Activated naive CD8-positive, alpha-beta T cell treated with anti-CD3 and anti-CD28 coated beads for 36 hours (primary cell): Measurements from ENCODE around the gene S100PBP. TPM values are rescaled to one million over a fixed set of nuclear protein-coding genes. Genes with fewer than 3 reads are reported as not detected.
"Not testable (repeated sequence)": the region's sequence is repeated elsewhere in the genome, so short reads cannot be mapped to it uniquely, and the experiment has no call there.

ENCODE experiments used
- DNase-seq: peaks from one replicate; pipeline ENCODE4 v3.0.0; 2021
- H3K27ac Mint-ChIP-seq: one replicate; pipeline ENCODE4 v1.8.0; 2022; ENCODE audit warnings: mild to moderate bottlenecking, moderate library complexity, mixed read lengths
- H3K27me3 Mint-ChIP-seq: one replicate; pipeline ENCODE4 v1.8.0; 2022; ENCODE audit warnings: mild to moderate bottlenecking, mixed read lengths
- H3K36me3 Mint-ChIP-seq: one replicate; pipeline ENCODE4 v1.8.0; 2021; ENCODE audit warnings: mild to moderate bottlenecking, mixed read lengths
- H3K4me1 Mint-ChIP-seq: one replicate; pipeline ENCODE4 v1.8.0; 2021; ENCODE audit warnings: mixed read lengths
- H3K4me3 Mint-ChIP-seq: one replicate; pipeline ENCODE4 v1.8.0; 2022; ENCODE audit warnings: mild to moderate bottlenecking, moderate library complexity, mixed read lengths
- H3K9me3 Mint-ChIP-seq: one replicate; pipeline ENCODE4 v1.8.0; 2022; ENCODE audit warnings: mixed read lengths
- total RNA-seq, 2 experiments: library from RNA; stranded (reverse); gene quantifications; one replicate each; pipeline ENCODE4 v1.2.3, GENCODE V29; 2021

The S100PBP gene
- total RNA-seq, 2 experiments from 2014 or later = 24.6 to 28.5 TPM

DNA sequence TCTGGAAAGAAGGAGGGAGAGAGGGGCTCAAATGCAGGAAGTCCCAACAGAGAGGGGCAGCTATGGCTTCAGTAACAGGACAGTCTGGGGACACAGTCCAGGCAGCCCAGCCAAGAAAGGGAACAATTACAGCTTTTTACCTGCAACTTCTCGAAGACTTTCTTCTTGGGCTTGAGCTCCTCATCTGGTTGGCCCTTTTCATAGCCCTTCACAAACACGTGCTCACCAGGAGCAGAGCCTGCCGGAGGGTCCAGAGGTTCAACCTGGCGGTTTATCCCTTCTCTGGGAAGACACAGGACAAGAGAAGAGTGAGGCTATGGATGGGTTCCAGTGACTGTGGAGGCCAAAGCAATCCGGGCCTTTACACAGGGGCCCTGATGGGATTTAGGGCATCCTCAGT, 38.2 kb upstream of the S100PBP start:
- Mint-ChIP-seq H3K27me3 (no peaks in the 10 kb centered on the region), H3K4me1 (peaks cover 18% of the 10 kb centered on the region), H3K36me3 (peaks cover 23% of the 10 kb centered on the region), H3K27ac (no peak overlapping the region), H3K9me3 (no peaks in the 10 kb centered on the region), H3K4me3 (no peak overlapping the region)
- DNase-seq = no peak

DNA sequence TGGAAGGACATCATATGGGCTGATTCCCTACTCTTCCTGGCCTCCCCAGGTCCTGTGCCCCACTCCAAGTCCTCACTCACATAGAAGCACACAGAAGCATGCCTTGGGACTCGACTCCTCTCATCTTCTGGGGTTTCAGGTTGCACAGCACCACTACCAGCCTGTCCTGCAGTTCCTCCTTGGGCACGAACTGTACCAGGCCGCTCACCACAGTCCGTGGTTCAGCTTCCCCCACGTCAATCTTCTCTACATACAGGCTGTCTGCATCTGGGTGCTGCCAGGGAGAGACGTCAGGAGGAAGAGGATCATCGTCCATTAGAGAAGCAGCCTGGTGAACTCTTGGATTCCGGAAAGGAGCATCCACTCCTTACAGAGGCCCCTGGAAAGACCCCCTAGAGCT, 37.4 kb upstream of the S100PBP start:
- DNase-seq = no peak
- no peak overlapping the region for H3K27ac Mint-ChIP-seq
- no peaks in the 10 kb centered on the region for H3K27me3 Mint-ChIP-seq
- H3K36me3 Mint-ChIP-seq = peaks cover 27% of the 10 kb centered on the region
- no peak overlapping the region for H3K4me3 Mint-ChIP-seq
- no peaks in the 10 kb centered on the region for H3K9me3 Mint-ChIP-seq
- peaks cover 14% of the 10 kb centered on the region for H3K4me1 Mint-ChIP-seq

DNA sequence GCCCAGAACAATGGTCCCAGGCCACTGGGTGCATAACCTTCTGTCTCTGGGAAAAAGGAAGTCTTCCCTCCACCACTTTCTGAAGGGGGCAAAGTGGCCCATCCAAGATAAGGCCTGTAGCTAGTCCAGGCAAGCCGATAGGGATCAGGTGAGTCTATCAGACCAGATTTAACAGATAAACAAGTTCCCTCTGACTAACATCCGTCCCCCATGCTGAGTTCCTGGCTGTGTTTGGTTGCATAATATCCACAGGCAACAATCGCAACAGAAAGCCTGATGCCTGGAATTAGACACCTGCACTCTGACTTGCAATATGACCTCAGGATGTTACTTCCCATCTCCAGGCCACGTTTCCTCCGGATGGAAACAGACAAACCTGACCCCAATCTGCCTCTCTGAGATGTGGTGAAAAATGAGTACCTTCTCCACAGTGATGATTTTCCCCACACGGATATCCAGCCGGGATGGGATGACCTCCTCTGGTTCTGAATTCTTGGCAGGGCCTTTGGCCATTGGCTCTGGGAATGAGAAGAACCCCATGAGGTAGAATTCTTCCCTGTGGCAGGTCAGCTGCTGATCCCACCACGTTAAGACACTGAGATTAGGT, 36.7 kb upstream of the S100PBP start:
- H3K4me3 Mint-ChIP-seq = no peak overlapping the region
- H3K9me3 Mint-ChIP-seq = no peaks in the 10 kb centered on the region
- H3K4me1 Mint-ChIP-seq = peaks cover 8% of the 10 kb centered on the region
- H3K27ac Mint-ChIP-seq = no peak overlapping the region
- H3K27me3 Mint-ChIP-seq = no peaks in the 10 kb centered on the region
- H3K36me3 Mint-ChIP-seq = peaks cover 26% of the 10 kb centered on the region
- no peak for DNase-seq

DNA sequence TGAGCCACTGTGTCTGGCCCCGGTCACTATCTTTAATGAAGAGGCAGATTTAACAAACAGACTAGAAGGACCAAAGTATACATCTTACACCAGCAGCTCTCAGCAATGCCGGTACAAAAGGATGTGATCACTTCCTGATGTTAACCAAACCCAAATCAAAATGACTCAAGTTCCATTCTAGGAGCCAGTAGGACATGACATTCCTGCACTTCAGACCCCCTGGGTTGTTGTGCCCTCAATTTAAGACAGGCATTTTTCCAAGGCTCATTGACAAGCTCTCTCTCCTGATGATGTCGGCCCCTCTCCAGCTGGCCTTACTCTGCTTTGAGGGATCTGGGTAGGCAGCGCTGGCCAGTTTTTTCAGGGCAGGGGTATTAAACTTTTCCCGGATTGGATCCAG, 35.4 kb upstream of the S100PBP start:
- no peak for DNase-seq
- H3K27ac Mint-ChIP-seq = no peak overlapping the region
- H3K4me3 Mint-ChIP-seq = no peak overlapping the region
- no peaks in the 10 kb centered on the region for H3K4me1 Mint-ChIP-seq
- H3K27me3 Mint-ChIP-seq = no peaks in the 10 kb centered on the region
- no peaks in the 10 kb centered on the region for H3K9me3 Mint-ChIP-seq
- H3K36me3 Mint-ChIP-seq = peaks cover 31% of the 10 kb centered on the region

GRCh38 chr1:32783851-32784250, 33.6 kb upstream of the S100PBP start:
- H3K36me3 Mint-ChIP-seq = peaks cover 34% of the 10 kb centered on the region
- H3K27me3 Mint-ChIP-seq = no peaks in the 10 kb centered on the region
- H3K4me1 Mint-ChIP-seq = no peaks in the 10 kb centered on the region
- no peak overlapping the region for H3K27ac Mint-ChIP-seq
- DNase-seq = no peak
- H3K9me3 Mint-ChIP-seq = no peaks in the 10 kb centered on the region
- H3K4me3 Mint-ChIP-seq = no peak overlapping the region

DNA sequence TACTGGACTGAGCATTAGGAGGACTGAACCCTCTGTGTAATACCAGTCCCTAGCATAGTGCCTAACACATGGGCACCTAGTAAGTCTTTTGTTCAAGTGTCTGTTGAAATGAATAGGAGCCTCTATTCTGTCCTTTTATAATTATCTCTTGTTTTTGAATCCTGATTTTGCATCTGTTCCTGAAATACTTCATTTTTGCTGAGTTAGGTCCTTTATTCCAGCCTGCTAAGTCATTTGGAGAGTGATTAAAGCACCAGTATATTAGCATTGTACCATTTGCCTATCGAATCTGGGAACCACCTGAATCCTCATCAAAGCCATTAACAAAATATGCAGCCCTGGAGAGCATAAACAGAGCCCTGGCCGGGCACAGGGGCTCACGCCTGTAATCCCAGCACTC, 32.6 kb upstream of the S100PBP start:
- Mint-ChIP-seq H3K27me3 (no peaks in the 10 kb centered on the region), H3K4me1 (no peaks in the 10 kb centered on the region), H3K4me3 (no peak overlapping the region), H3K27ac (no peak overlapping the region), H3K9me3 (no peaks in the 10 kb centered on the region), H3K36me3 (peaks cover 29% of the 10 kb centered on the region)
- DNase-seq = no peak

DNA sequence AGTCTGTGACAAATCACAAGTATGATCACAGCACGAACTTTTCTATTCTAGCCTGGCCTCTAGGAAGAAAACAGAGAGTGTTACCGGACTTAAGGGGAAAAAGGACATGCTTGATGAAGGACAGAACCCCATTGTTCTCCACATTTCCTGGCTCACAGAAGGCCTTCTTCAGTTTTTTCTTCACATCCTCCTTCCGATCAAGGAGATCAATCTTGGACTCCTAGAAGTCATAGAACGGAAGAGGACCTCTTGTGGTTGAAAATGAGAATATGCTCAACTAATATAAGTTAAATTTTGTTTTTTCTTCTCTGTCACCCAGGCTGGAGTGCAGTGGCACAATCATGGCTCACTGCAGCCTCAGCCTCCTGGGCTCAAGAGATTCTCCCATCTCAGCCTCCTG, 30.6 kb upstream of the S100PBP start:
- Mint-ChIP-seq H3K27ac (no peak overlapping the region), H3K4me1 (peaks cover 1% of the 10 kb centered on the region), H3K9me3 (no peaks in the 10 kb centered on the region), H3K4me3 (no peak overlapping the region), H3K27me3 (no peaks in the 10 kb centered on the region), H3K36me3 (peaks cover 30% of the 10 kb centered on the region)
- no peak for DNase-seq

GRCh38 chr1:32789356-32789755, 28.1 kb upstream of the S100PBP start:
- H3K9me3 Mint-ChIP-seq, H3K4me3 Mint-ChIP-seq, H3K27ac Mint-ChIP-seq, H3K27me3 Mint-ChIP-seq, DNase-seq, H3K4me1 Mint-ChIP-seq: not testable (repeated sequence)
- peaks cover 41% of the 10 kb centered on the region for H3K36me3 Mint-ChIP-seq

DNA sequence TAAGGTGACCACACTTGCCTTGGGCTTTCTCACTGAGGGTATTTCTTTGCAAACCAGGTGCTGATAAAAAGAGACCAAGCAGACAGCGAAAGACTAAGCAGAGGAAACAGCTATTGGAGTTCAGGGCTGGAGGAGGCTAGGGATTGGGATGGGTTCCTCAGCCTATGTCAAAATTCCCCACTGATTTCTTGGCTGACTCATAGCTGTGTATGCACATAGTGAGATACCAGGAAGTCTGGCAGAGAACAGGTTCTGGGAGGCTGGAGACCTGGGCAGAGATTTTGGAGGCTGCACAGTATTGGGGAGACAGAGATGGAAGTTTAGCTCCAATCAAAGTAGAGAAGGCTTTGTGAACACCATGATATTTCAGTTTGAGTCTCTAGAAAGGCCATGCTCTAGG, 25.6 kb upstream of the S100PBP start:
- no peaks in the 10 kb centered on the region for H3K27me3 Mint-ChIP-seq
- H3K4me3 Mint-ChIP-seq = no peak overlapping the region
- H3K4me1 Mint-ChIP-seq = peaks cover 14% of the 10 kb centered on the region
- H3K27ac Mint-ChIP-seq = no peak overlapping the region
- DNase-seq = no peak
- no peaks in the 10 kb centered on the region for H3K9me3 Mint-ChIP-seq
- H3K36me3 Mint-ChIP-seq = peaks cover 38% of the 10 kb centered on the region

DNA sequence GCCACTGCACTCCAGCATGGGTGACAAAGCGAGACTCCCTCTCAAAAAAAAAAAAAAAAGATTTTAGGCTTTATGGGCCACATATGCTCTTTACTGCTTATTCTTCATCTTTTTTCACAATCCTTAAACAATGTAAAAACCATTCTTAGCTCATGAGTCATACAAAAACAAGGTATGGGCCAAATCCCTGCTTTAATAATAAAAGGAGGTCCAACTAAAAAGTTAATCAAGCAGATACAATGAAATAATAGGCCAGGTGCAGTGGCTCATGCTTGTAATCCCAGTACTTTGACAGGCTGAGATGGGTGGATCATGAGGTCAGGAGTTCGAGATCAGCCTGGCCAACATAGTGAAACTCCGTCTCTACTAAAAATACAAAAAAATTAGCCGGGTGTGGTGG, 21.7 kb upstream of the S100PBP start:
- Mint-ChIP-seq H3K4me1 (peaks cover 48% of the 10 kb centered on the region), H3K36me3 (peaks cover 67% of the 10 kb centered on the region)
- not testable (repeated sequence) for H3K27me3 Mint-ChIP-seq, H3K4me3 Mint-ChIP-seq, H3K27ac Mint-ChIP-seq, H3K9me3 Mint-ChIP-seq, DNase-seq

GRCh38 chr1:32797456-32797855, 20.0 kb upstream of the S100PBP start:
- Mint-ChIP-seq H3K36me3 (peaks cover 61% of the 10 kb centered on the region), H3K4me3 (no peak overlapping the region)

DNA sequence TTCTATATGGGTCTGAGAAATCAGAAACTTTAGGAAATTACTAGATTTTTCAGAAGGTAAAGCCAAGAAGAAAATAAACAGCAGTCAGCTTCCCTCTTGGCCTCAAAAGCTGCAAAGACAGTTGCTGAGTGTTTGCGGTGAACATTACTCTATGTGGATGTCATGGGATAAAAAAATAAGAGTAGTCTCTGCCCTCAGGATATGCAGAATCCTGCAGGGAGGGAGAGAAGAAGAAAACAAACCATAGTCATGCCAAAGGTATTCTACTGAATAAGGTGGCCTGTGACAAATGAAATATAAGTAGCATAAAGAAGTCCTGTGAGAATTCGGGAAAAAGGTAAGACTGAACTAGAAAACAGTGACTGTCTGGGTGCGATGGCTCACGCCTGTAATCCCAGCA, 19.3 kb upstream of the S100PBP start:
- Mint-ChIP-seq H3K4me1 (peaks cover 60% of the 10 kb centered on the region), H3K27me3 (no peaks in the 10 kb centered on the region), H3K9me3 (no peaks in the 10 kb centered on the region), H3K36me3 (peaks cover 64% of the 10 kb centered on the region), H3K27ac (peak overlapping the region; percentile 94), H3K4me3 (peak overlapping the region; percentile 30)
- DNase-seq = no peak

More at GRCh38 chr1:32797456-32797855, 20.0 kb upstream of the S100PBP start:
- peak overlapping the region; percentile 42 for H3K27ac Mint-ChIP-seq
- peaks cover 58% of the 10 kb centered on the region for H3K4me1 Mint-ChIP-seq
- no peaks in the 10 kb centered on the region for H3K9me3 Mint-ChIP-seq
- no peak for DNase-seq
- no peaks in the 10 kb centered on the region for H3K27me3 Mint-ChIP-seq

- Mint-ChIP-seq H3K4me3 (peak overlapping the region; percentile 57), H3K9me3 (no peaks in the 10 kb centered on the region), H3K36me3 (peaks cover 62% of the 10 kb centered on the region), H3K27ac (peak overlapping the region; percentile 94), H3K27me3 (no peaks in the 10 kb centered on the region), H3K4me1 (peaks cover 56% of the 10 kb centered on the region)
- DNase-seq = no peak
These were observed 18.6 kb upstream of the S100PBP start for GRCh38 chr1:32798679-32799416.

- DNase-seq = peak; percentile 49
- Mint-ChIP-seq H3K4me3 (peak overlapping the region; percentile 45), H3K27ac (peak overlapping the region; percentile 84), H3K36me3 (peaks cover 72% of the 10 kb centered on the region), H3K9me3 (no peaks in the 10 kb centered on the region), H3K27me3 (no peaks in the 10 kb centered on the region), H3K4me1 (peaks cover 51% of the 10 kb centered on the region)
These were observed 16.2 kb upstream of the S100PBP start for GRCh38 chr1:32801096-32801715.

GRCh38 chr1:32804460-32804859, 13.0 kb upstream of the S100PBP start:
- Mint-ChIP-seq H3K4me1 (peaks cover 32% of the 10 kb centered on the region), H3K36me3 (peaks cover 77% of the 10 kb centered on the region)
- not testable (repeated sequence) for H3K27ac Mint-ChIP-seq, DNase-seq, H3K9me3 Mint-ChIP-seq, H3K27me3 Mint-ChIP-seq, H3K4me3 Mint-ChIP-seq

DNA sequence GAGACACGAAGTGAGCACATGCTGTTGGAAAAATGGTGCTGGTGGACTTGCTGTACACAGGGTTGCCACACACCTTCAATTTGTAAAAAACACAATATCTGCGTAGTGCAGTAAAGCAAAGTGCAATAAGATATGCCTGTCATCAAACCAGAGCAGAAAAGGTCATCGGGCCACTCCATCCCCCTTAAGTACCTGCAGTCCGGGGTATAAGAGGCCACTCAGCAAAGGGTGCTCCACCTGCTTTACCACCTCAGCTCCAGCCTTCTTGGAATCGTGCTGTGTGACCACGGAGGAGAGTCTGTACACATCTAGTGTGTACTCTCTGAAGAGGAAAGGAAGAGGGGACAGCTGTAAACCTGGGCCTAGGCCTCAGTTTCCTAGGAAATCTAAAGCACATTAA, 11.2 kb upstream of the S100PBP start:
- H3K4me1 Mint-ChIP-seq = peaks cover 22% of the 10 kb centered on the region
- H3K27ac Mint-ChIP-seq = no peak overlapping the region
- H3K27me3 Mint-ChIP-seq = no peaks in the 10 kb centered on the region
- H3K9me3 Mint-ChIP-seq = no peaks in the 10 kb centered on the region
- no peak for DNase-seq
- H3K4me3 Mint-ChIP-seq = no peak overlapping the region
- peaks cover 75% of the 10 kb centered on the region for H3K36me3 Mint-ChIP-seq
